Epithelial cell of proximal tubule (primary cell): ENCODE results near the gene TTC28. TPM values are rescaled to one million over a fixed set of nuclear protein-coding genes. Genes with fewer than 3 reads are reported as not detected.

Experiments
- DNase-seq: peaks from one replicate; pipeline ENCODE4 v3.0.0-alpha.2; 2011; ENCODE audit warnings: low read depth
- H3K4me3 ChIP-seq: 2 replicates; pipeline ENCODE4 v1.5.1; 2011; ENCODE audit warnings: low read depth, mild to moderate bottlenecking, low read length
- CTCF ChIP-seq: conservative IDR thresholded peaks from 2 replicates; pipeline ENCODE4 v1.5.1; 2012; ENCODE audit warnings: low read depth, mild to moderate bottlenecking, low read length
- total RNA-seq: library from RNA; depleted of rRNA; stranded (reverse); fragments of >200 nt; gene quantifications from 2 replicates; pipeline ENCODE4 v1.2.3, GENCODE V29; 2015

The TTC28 gene
- total RNA-seq, 1 donor from 2014 or later = 3.7 TPM

- peak; percentile 99 for DNase-seq
- H3K4me3 ChIP-seq = peak overlapping the region; percentile 28
- peak; percentile 26 for TF ChIP-seq CTCF
Measured at GRCh38 chr22:28711820-28712777, 32.5 kb upstream of the TTC28 start.

GRCh38 chr22:28711341-28711740 is 31.7 kb upstream of the TTC28 start:
- TF ChIP-seq CTCF = no peak
- no peak for DNase-seq

GRCh38 chr22:28710576-28711191 is 31.0 kb upstream of the TTC28 start:
- H3K4me3 ChIP-seq = no peak overlapping the region
- DNase-seq = no peak
- no peak for TF ChIP-seq CTCF

More at GRCh38 chr22:28711341-28711740, 31.7 kb upstream of the TTC28 start:
- no peak overlapping the region for H3K4me3 ChIP-seq

GRCh38 chr22:28710107-28710506 is 30.5 kb upstream of the TTC28 start:
- no peak for TF ChIP-seq CTCF
- no peak for DNase-seq
- no peak overlapping the region for H3K4me3 ChIP-seq

- no peak for TF ChIP-seq CTCF
- H3K4me3 ChIP-seq = no peak overlapping the region
- no peak for DNase-seq
Measured at GRCh38 chr22:28706845-28707244, 27.2 kb upstream of the TTC28 start.

- TF ChIP-seq CTCF = no peak
- DNase-seq = no peak
- H3K4me3 ChIP-seq = no peak overlapping the region
Measured at GRCh38 chr22:28703436-28703835, 23.8 kb upstream of the TTC28 start.
